ENCODE results near the gene HPS3.

GRCh38 chr3:149221783-149222517 is 92.5 kb downstream of the HPS3 start, which contains the start of gene CP:
- TF ChIP-seq CTCF (IDR thresholded peaks at IDR 0.05) = no peak
- TF ChIP-seq POLR2AphosphoS5 (IDR thresholded peaks at IDR 0.05; ENCODE audit: low read depth, low read length) = no peak
- no peak for TF ChIP-seq SIN3A (IDR thresholded peaks at IDR 0.05; ENCODE audit: borderline replicate concordance, insufficient read depth, low read depth, low read length)

All from Panc1 (cell line).